Gastrocnemius medialis (tissue), 4 donors: Measurements from ENCODE around the gene TIA1. TPM values are rescaled to one million over a fixed set of nuclear protein-coding genes. Genes with fewer than 3 reads are reported as not detected.
"Not testable (repeated sequence)": the region's sequence is repeated elsewhere in the genome, so short reads cannot be mapped to it uniquely, and the experiment has no call there.

ENCODE experiments used
- ATAC-seq, 2 donors: fragments of 150-250 bp; one replicate each; pipeline ENCODE4 v1.9.1; 2016
- DNase-seq, 2 donors: peaks; one replicate each; pipeline ENCODE4 v3.0.0-alpha.2; 2019
- H3K27ac ChIP-seq, 4 donors: fragments of 200-600 bp; sonication (generic); 1 replicate in 1 of 4; 2 replicates in 3 of 4; pipeline ENCODE4 v1.5.1; 2016 to 2018; ENCODE audit warnings: mild to moderate bottlenecking in 2 of 4, moderate library complexity in 1 of 4
- H3K27me3 ChIP-seq, 3 donors: fragments of 200-600 bp; sonication (generic) in 2 of 3; 1 replicate in 1 of 3; 2 replicates in 2 of 3; pipeline versions ENCODE4 v1.5.1 to v1.6.0; 2016 to 2019; ENCODE audit warnings: mild to moderate bottlenecking in 1 of 3, moderate library complexity in 1 of 3
- H3K36me3 ChIP-seq, 2 donors: fragments of 200-600 bp; sonication (generic) in 1 of 2; one replicate each; pipeline ENCODE4 v1.5.1; 2017 to 2018
- H3K4me1 ChIP-seq, 2 donors: fragments of 200-600 bp; sonication (generic) in 1 of 2; one replicate each; pipeline ENCODE4 v1.5.1; 2016 to 2017; ENCODE audit warnings: mild to moderate bottlenecking in 2 of 2
- H3K4me3 ChIP-seq, 4 donors: fragments of 200-600 bp; sonication (generic) in 3 of 4; 1 replicate in 1 of 4; 2 replicates in 3 of 4; pipeline ENCODE4 v1.5.1; 2016 to 2019; ENCODE audit warnings: mild to moderate bottlenecking in 2 of 4
- H3K9me3 ChIP-seq, 3 donors: fragments of 200-600 bp; sonication (generic) in 2 of 3; 1 replicate in 1 of 3; 2 replicates in 2 of 3; pipeline ENCODE4 v1.5.1; 2016 to 2019
- POLR2A ChIP-seq, 2 donors: fragments of 450-650 bp; IDR thresholded peaks; one replicate each; pipeline ENCODE4 v1.6.1; 2017; ENCODE audit warnings: antibody characterized with exemption in 2 of 2, mild to moderate bottlenecking in 2 of 2, moderate library complexity in 2 of 2
- in situ Hi-C, 4 donors: fragments of 200-750 bp; cut with MboI; loops; one replicate each; pipeline versions ENCODE4 v1.15.0 to v1.8.0; 2017; ENCODE audit warnings: low sequenced_read_pairs in 4 of 4
- intact Hi-C: fragments of 100-400 bp; cut with DNase I; formaldehyde crosslinking; loops from one replicate; pipeline ENCODE4 v1.15.1; 2023; ENCODE audit warnings: low total_unique reads
- total RNA-seq, 4 donors: library from RNA; depleted of rRNA; stranded (reverse); fragments of >200 nt; gene quantifications; one replicate each; pipeline versions ENCODE4 v1.1.0 to v1.2.3, GENCODE V29; 2016
- TF ChIP-seq, protein P1 (sequence below), 5 experiments: fragments of 450-650 bp in 3 of 5; fragments of 200-600 bp in 2 of 5; sonication (generic) in 2 of 5; IDR thresholded peaks in 4 of 5; conservative IDR thresholded peaks in 1 of 5; 1 replicate in 4 of 5; 2 replicates in 1 of 5; pipeline ENCODE4 v1.5.1; 2016 to 2019; ENCODE audit warnings: antibody characterized with exemption in 5 of 5, mild to moderate bottlenecking in 3 of 5, moderate library complexity in 3 of 5

The TIA1 gene, protein sequence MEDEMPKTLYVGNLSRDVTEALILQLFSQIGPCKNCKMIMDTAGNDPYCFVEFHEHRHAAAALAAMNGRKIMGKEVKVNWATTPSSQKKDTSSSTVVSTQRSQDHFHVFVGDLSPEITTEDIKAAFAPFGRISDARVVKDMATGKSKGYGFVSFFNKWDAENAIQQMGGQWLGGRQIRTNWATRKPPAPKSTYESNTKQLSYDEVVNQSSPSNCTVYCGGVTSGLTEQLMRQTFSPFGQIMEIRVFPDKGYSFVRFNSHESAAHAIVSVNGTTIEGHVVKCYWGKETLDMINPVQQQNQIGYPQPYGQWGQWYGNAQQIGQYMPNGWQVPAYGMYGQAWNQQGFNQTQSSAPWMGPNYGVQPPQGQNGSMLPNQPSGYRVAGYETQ
- 10 to 100 TPM; 20.2 to 54.8 (median 26.6) TPM for total RNA-seq

DNA sequence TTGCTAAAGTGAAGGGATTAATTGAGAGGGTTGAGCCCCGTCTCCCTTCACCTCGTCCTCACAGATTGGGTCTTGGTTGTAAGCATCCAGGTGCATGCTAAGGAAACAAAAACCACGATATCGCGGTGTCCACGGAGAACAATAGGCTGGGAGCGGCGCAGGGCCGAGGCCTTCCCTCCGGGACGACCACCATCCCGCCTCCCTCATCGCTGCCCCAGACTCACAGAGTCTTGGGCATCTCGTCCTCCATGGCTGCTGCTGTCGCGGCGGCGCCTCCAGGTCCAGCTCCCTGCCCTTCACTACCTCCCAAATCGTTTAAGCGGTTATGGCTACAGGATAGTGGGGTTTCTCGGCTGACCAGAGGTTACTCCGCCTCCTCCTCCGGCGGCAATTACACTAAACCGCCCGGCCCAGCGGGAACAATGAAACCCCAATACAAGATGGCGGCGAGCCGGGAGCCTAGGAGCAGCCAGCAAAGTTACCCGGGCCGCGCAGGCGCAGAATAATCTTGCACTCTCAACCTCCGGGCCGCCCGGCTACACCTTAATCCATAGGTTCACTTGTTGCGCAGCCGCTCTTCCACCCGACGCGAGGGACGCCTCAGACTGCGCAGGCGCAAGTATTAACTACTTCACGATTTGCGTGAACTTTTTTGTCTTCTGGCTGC is at the start of gene TIA1:
Gene TIA1, minus strand, starts transcription at position 448 of the 667 bp plus-strand sequence. Its CDS starts 198 bp downstream, at position 250.
- no peaks in the 10 kb centered on the region for H3K36me3 ChIP-seq
- H3K27ac ChIP-seq = peak within 1 kb of the TSS; percentile 94 to 99 (median 95)
- in situ Hi-C loops = no loop called here
- no peaks in the 10 kb centered on the region for H3K27me3 ChIP-seq
- H3K4me3 ChIP-seq = peak within 1 kb of the TSS; percentile 87 to 99 (median 92)
- ATAC-seq = peak; percentile 96 to 97
- peak; percentile 97 to 98 for DNase-seq
- H3K4me1 ChIP-seq = peaks cover 21 to 27% of the 10 kb centered on the region in 2 donors
- intact Hi-C loops = loop anchor here (1.0 to 5.0 kb wide), 8 partner anchors 9 to 882 kb away; partner anchors contain the start of genes AAK1, MCEE, MPHOSPH10 and PCBP1
- peak; percentile 65 to 73 for TF ChIP-seq POLR2A (IDR thresholded peaks at IDR 0.05)
- TF ChIP-seq, protein P1, sequence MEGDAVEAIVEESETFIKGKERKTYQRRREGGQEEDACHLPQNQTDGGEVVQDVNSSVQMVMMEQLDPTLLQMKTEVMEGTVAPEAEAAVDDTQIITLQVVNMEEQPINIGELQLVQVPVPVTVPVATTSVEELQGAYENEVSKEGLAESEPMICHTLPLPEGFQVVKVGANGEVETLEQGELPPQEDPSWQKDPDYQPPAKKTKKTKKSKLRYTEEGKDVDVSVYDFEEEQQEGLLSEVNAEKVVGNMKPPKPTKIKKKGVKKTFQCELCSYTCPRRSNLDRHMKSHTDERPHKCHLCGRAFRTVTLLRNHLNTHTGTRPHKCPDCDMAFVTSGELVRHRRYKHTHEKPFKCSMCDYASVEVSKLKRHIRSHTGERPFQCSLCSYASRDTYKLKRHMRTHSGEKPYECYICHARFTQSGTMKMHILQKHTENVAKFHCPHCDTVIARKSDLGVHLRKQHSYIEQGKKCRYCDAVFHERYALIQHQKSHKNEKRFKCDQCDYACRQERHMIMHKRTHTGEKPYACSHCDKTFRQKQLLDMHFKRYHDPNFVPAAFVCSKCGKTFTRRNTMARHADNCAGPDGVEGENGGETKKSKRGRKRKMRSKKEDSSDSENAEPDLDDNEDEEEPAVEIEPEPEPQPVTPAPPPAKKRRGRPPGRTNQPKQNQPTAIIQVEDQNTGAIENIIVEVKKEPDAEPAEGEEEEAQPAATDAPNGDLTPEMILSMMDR (IDR thresholded peaks at IDR 0.05 in 4 of 5, conservative IDR thresholded peaks at IDR 0.05 in 1 of 5) = no peak
- no peaks in the 10 kb centered on the region for H3K9me3 ChIP-seq

DNA sequence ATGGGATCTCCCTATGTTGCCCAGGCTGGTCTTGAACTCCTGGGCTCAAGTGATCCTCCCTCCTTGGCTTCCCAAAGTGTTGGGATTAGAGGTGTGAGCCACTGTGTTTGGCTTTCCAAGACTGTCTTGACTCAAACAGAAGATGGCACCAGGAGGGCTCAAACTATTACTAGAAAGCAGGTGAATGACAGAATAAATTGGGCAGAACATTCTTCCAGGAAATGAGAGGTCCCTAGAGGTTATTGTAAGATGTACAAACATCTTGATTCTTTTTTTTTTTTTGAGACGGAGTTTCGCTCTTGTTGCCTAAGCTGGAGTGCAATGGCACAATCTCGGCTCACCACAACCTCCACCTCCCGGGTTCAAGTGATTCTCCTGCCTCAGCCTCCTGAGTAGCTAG is 49.4 kb upstream of the TIA1 start:
- H3K4me1 ChIP-seq = peaks cover 10 to 16% of the 10 kb centered on the region in 2 donors
- in situ Hi-C loops = loop anchor here in 2 of 4 donors (25.0 kb wide), 1 partner anchor 386 kb away; the partner anchor contains the start of gene MXD1 (in 2 of the 2)
- peaks cover 0 to 33% of the 10 kb centered on the region in 2 donors for H3K36me3 ChIP-seq
- H3K9me3 ChIP-seq, H3K27me3 ChIP-seq, ATAC-seq, intact Hi-C loops, DNase-seq, H3K4me3 ChIP-seq, H3K27ac ChIP-seq: not testable (repeated sequence)

DNA sequence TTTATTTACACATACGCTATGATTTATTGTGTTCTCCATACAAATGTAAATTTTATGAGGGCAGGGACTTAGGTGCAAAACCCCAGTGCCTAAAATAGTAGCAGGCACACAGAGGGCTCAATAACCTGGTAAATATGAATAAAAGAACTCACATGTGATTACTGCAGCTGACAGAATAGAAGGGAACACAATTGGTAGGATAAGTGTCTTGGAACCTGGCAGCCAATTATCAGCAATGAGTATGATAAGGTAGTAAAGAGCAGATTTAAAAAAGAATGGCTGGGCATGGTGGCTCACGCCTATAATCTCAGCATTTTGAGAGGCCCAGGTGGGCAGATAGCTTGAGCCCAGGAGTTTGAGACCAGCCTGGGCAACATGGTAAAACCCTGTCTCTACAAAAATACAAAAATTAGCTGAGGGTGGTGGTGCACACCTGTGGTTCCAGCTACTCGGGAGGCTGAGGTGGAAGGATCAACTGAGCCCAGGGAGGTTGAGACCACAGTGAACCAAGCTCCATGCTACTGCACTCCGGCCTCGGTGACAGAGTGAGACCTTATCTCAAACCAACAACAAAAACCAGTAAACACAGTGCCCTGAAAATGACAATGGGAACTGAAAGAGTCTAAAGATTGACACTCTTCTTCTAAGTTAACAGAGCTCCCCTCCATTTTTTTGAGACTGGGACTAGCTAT is 35.2 kb upstream of the TIA1 start:
- Histone ChIP-seq H3K9me3 (no peaks in the 10 kb centered on the region), H3K27me3 (no peaks in the 10 kb centered on the region), H3K4me1 (no peaks in the 10 kb centered on the region), H3K4me3 (no peak overlapping the region), H3K27ac (no peak overlapping the region), H3K36me3 (peaks cover 5 to 73% of the 10 kb centered on the region in 2 donors)
- DNase-seq (no peak), ATAC-seq (no peak)
- in situ Hi-C loops = loop anchor here in 2 of 4 donors (25.0 kb wide), 1 partner anchor 371 kb away; the partner anchor contains the start of gene MXD1 (in 2 of the 2)
- intact Hi-C loops = no loop called here
- TF ChIP-seq POLR2A (IDR thresholded peaks at IDR 0.05) = no peak
- TF ChIP-seq, protein P1 (IDR thresholded peaks at IDR 0.05 in 4 of 5, conservative IDR thresholded peaks at IDR 0.05 in 1 of 5) = no peak

DNA sequence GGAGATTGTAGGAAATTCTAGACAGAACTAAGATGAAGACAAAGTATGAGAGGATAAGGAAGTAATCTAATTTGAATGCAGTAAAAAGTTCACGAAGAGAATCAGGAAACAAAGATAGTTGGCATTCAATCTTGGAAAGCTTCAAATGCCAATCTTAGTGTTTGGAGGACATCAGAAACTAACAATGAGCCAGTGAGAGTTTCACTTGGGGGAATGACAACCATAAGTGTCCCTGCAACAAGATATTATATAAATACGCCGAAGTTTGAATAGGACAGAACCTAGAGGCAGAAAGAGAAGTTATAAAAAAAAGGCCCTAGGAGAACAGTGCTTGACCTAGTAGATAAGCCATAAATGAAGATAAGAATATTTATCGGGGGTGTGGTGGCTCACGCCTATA is 34.0 kb upstream of the TIA1 start:
- in situ Hi-C loops (loop anchor here in 2 of 4 donors (25.0 kb wide), 1 partner anchor 370 kb away; the partner anchor contains the start of gene MXD1 (in 2 of the 2)), intact Hi-C loops (no loop called here)
- Histone ChIP-seq H3K27ac (peak overlapping the region in 1 of 4 donors; percentile 33), H3K4me1 (no peaks in the 10 kb centered on the region), H3K9me3 (no peaks in the 10 kb centered on the region), H3K4me3 (no peak overlapping the region), H3K27me3 (no peaks in the 10 kb centered on the region), H3K36me3 (peaks cover 3 to 70% of the 10 kb centered on the region in 2 donors)
- TF ChIP-seq, protein P1 (IDR thresholded peaks at IDR 0.05 in 4 of 5, conservative IDR thresholded peaks at IDR 0.05 in 1 of 5) = no peak
- no peak for TF ChIP-seq POLR2A (IDR thresholded peaks at IDR 0.05)
- DNase-seq (no peak), ATAC-seq (no peak)
